ENCODE measurements around the gene C18orf32. TPM values are rescaled to one million over a fixed set of nuclear protein-coding genes. Genes with fewer than 3 reads are reported as not detected.
A peak's percentile ranks its signal among the peaks of the same experiment; 100 is the strongest.

C18orf32 gene
- total and polyA plus RNA-seq, 2 of the 13 experiments (the other 11 are each of a cell fraction or from before 2014, with no cell fraction given), result 17.6 to 20.6 TPM

- TF ChIP-seq TCF12 (IDR thresholded peaks at IDR 0.05), result no peak
- TF ChIP-seq TCF12 (CRISPR knock-in tag; IDR thresholded peaks at IDR 0.05), result peak; percentile 66; the same call in 1 of the 2 replicates
- TF ChIP-seq SMAD1 (CRISPR knock-in tag; IDR thresholded peaks at IDR 0.05; ENCODE audit: borderline replicate concordance, low read depth), result 0 out of 2 replicates have a peak, but pooled peaks have one; percentile 61
- TF ChIP-seq CEBPZ (IDR thresholded peaks at IDR 0.05; ENCODE audit: low read length), result no peak
- no peak for TF ChIP-seq CSRNP2 (CRISPR knock-in tag; conservative IDR thresholded peaks at IDR 0.05; ENCODE audit: low read depth)
- TF ChIP-seq RCOR2 (CRISPR knock-in tag; IDR thresholded peaks at IDR 0.05), result no peak
- TF ChIP-seq ERF (CRISPR knock-in tag; IDR thresholded peaks at IDR 0.05), result no peak; the same call in none of the 2 replicates
- no peak for TF ChIP-seq MYNN (CRISPR knock-in tag; IDR thresholded peaks at IDR 0.05; ENCODE audit: low read depth)
- TF ChIP-seq E2F1 (CRISPR knock-in tag; IDR thresholded peaks at IDR 0.05), result peak; percentile 72
- no peak; the same call in 1 of the 2 replicates for TF ChIP-seq GFI1 (CRISPR knock-in tag; IDR thresholded peaks at IDR 0.05; ENCODE audit: borderline replicate concordance)
- TF ChIP-seq, protein P1, sequence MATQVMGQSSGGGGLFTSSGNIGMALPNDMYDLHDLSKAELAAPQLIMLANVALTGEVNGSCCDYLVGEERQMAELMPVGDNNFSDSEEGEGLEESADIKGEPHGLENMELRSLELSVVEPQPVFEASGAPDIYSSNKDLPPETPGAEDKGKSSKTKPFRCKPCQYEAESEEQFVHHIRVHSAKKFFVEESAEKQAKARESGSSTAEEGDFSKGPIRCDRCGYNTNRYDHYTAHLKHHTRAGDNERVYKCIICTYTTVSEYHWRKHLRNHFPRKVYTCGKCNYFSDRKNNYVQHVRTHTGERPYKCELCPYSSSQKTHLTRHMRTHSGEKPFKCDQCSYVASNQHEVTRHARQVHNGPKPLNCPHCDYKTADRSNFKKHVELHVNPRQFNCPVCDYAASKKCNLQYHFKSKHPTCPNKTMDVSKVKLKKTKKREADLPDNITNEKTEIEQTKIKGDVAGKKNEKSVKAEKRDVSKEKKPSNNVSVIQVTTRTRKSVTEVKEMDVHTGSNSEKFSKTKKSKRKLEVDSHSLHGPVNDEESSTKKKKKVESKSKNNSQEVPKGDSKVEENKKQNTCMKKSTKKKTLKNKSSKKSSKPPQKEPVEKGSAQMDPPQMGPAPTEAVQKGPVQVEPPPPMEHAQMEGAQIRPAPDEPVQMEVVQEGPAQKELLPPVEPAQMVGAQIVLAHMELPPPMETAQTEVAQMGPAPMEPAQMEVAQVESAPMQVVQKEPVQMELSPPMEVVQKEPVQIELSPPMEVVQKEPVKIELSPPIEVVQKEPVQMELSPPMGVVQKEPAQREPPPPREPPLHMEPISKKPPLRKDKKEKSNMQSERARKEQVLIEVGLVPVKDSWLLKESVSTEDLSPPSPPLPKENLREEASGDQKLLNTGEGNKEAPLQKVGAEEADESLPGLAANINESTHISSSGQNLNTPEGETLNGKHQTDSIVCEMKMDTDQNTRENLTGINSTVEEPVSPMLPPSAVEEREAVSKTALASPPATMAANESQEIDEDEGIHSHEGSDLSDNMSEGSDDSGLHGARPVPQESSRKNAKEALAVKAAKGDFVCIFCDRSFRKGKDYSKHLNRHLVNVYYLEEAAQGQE (IDR thresholded peaks at IDR 0.05; ENCODE audit: borderline replicate concordance in 1 of 2, low read depth in 1 of 2, low read length in 2 of 2), result no peak
- peak; percentile 58; the same call in 1 of the 2 replicates for TF ChIP-seq HIC2 (CRISPR knock-in tag; IDR thresholded peaks at IDR 0.05; ENCODE audit: low read depth)
- peak; percentile 71; the same call in 1 of the 2 replicates for TF ChIP-seq HOXA5 (CRISPR knock-in tag; IDR thresholded peaks at IDR 0.05)
- no peak for TF ChIP-seq CERS6 (CRISPR knock-in tag; IDR thresholded peaks at IDR 0.05)
Measured at GRCh38 chr18:49486953-49487710, at the start of gene C18orf32 (continued).

Measured in HepG2 (cell line).